SK-N-MC (cell line): ENCODE results near the gene LDHD.

Experiments
- DNase-seq: peaks from one replicate; pipeline ENCODE4 v3.0.0-alpha.2; 2011; ENCODE audit warnings: low read depth, low spot score
- H3K27ac ChIP-seq: fragments of 200-600 bp; sonication (generic); 2 replicates; pipeline ENCODE4 v1.5.1; 2016; ENCODE audit warnings: mixed run types
- H3K36me3 ChIP-seq: fragments of 200-600 bp; sonication (generic); 2 replicates; pipeline ENCODE4 v1.6.1; 2017; ENCODE audit warnings: antibody characterized with exemption, low read length, mixed read lengths; ENCODE audit not compliant: insufficient read depth
- H3K4me3 ChIP-seq: fragments of 200-600 bp; sonication (generic); 2 replicates; pipeline ENCODE4 v1.5.1; 2016
- H3K9ac ChIP-seq: fragments of 200-600 bp; sonication (generic); 2 replicates; pipeline ENCODE4 v1.8.0; 2017; ENCODE audit warnings: mixed run types, mixed read lengths; ENCODE audit not compliant: insufficient read length
- H3K9me3 ChIP-seq: fragments of 200-600 bp; sonication (generic); 2 replicates; pipeline ENCODE4 v1.6.1; 2017; ENCODE audit warnings: low read depth, mild to moderate bottlenecking, antibody characterized with exemption, low read length, moderate library complexity, mixed read lengths
- EZH2 ChIP-seq: fragments of 200-600 bp; sonication (generic); IDR thresholded peaks from one replicate; pipeline ENCODE4 v1.6.1; 2017; ENCODE audit warnings: antibody characterized with exemption
- FOXP2 ChIP-seq: optimal IDR thresholded peaks from 2 replicates; pipeline ENCODE3; 2011; ENCODE audit warnings: mild to moderate bottlenecking, moderate library complexity; ENCODE audit not compliant: insufficient read depth; ENCODE audit errors: extremely low read length, control extremely low read depth
- POLR2AphosphoS5 ChIP-seq: IDR thresholded peaks from 2 replicates; pipeline ENCODE4 v1.6.1; 2012; ENCODE audit warnings: mild to moderate bottlenecking, low read depth, low read length, borderline replicate concordance

Gene LDHD

GRCh38 chr16:75120253-75120652, 3.7 kb upstream of the LDHD start:
- DNase-seq: no peak
- no peak for TF ChIP-seq FOXP2
- no peak for TF ChIP-seq EZH2
- TF ChIP-seq POLR2AphosphoS5: no peak

GRCh38 chr16:75118943-75119539, 2.5 kb upstream of the LDHD start:
- no peak for DNase-seq
- no peak overlapping the region for H3K4me3 ChIP-seq
- TF ChIP-seq FOXP2: no peak
- no peak for TF ChIP-seq POLR2AphosphoS5
- no peak for TF ChIP-seq EZH2
- H3K36me3 ChIP-seq: no peaks in the 10 kb centered on the region
- H3K9me3 ChIP-seq: no peaks in the 10 kb centered on the region
- no peak overlapping the region for H3K9ac ChIP-seq
- H3K27ac ChIP-seq: no peak overlapping the region

More at GRCh38 chr16:75120253-75120652, 3.7 kb upstream of the LDHD start:
- Histone ChIP-seq H3K9ac (no peak overlapping the region), H3K4me3 (no peak overlapping the region), H3K27ac (no peak overlapping the region), H3K36me3 (no peaks in the 10 kb centered on the region), H3K9me3 (no peaks in the 10 kb centered on the region)

- TF ChIP-seq FOXP2: no peak
- TF ChIP-seq POLR2AphosphoS5: no peak
- TF ChIP-seq EZH2: no peak
- H3K4me3 ChIP-seq: no peak overlapping the region
- H3K9ac ChIP-seq: no peak overlapping the region
- H3K36me3 ChIP-seq: no peaks in the 10 kb centered on the region
- no peaks in the 10 kb centered on the region for H3K9me3 ChIP-seq
- no peak for DNase-seq
- no peak overlapping the region for H3K27ac ChIP-seq
These were observed 298 bp upstream of the LDHD start for GRCh38 chr16:75116911-75117245.

GRCh38 chr16:75114946-75115825, 1.4 kb downstream of the LDHD start:
- Histone ChIP-seq H3K9ac (no peak overlapping the region), H3K9me3 (no peaks in the 10 kb centered on the region), H3K36me3 (no peaks in the 10 kb centered on the region), H3K4me3 (no peak overlapping the region), H3K27ac (no peak overlapping the region)
- no peak for DNase-seq
- TF ChIP-seq FOXP2 (no peak), POLR2AphosphoS5 (no peak), EZH2 (no peak)

GRCh38 chr16:75114179-75114945, 2.2 kb downstream of the LDHD start:
- Histone ChIP-seq H3K27ac (no peak overlapping the region), H3K4me3 (no peak overlapping the region), H3K9ac (no peak overlapping the region), H3K36me3 (no peaks in the 10 kb centered on the region), H3K9me3 (no peaks in the 10 kb centered on the region)
- DNase-seq: no peak
- TF ChIP-seq FOXP2: no peak
- no peak for TF ChIP-seq EZH2
- no peak for TF ChIP-seq POLR2AphosphoS5

GRCh38 chr16:75113541-75114121, 2.9 kb downstream of the LDHD start:
- Histone ChIP-seq H3K9ac (no peak overlapping the region), H3K27ac (no peak overlapping the region), H3K36me3 (no peaks in the 10 kb centered on the region), H3K4me3 (no peak overlapping the region), H3K9me3 (no peaks in the 10 kb centered on the region)
- TF ChIP-seq FOXP2: no peak
- no peak for TF ChIP-seq POLR2AphosphoS5
- TF ChIP-seq EZH2: no peak
- no peak for DNase-seq

GRCh38 chr16:75112734-75113491, 3.7 kb downstream of the LDHD start:
- Histone ChIP-seq H3K36me3 (no peaks in the 10 kb centered on the region), H3K27ac (no peak overlapping the region), H3K9me3 (no peaks in the 10 kb centered on the region), H3K9ac (no peak overlapping the region), H3K4me3 (no peak overlapping the region)
- TF ChIP-seq EZH2: no peak
- no peak for TF ChIP-seq POLR2AphosphoS5
- TF ChIP-seq FOXP2: no peak
- DNase-seq: no peak

GRCh38 chr16:75111961-75112733, 4.4 kb downstream of the LDHD start:
- DNase-seq: no peak
- no peaks in the 10 kb centered on the region for H3K9me3 ChIP-seq
- TF ChIP-seq FOXP2: no peak
- no peak for TF ChIP-seq EZH2
- TF ChIP-seq POLR2AphosphoS5: no peak
- H3K27ac ChIP-seq: no peak overlapping the region
- no peak overlapping the region for H3K9ac ChIP-seq
- no peaks in the 10 kb centered on the region for H3K36me3 ChIP-seq
- no peak overlapping the region for H3K4me3 ChIP-seq
